OCI-LY7 (cell line): ENCODE measurements around the gene ANKLE2.

ENCODE experiments used
- EZH2phosphoT487 ChIP-seq: fragments of 200-600 bp; sonication (generic); IDR thresholded peaks from 2 replicates; pipeline ENCODE4 v1.6.1; 2018; ENCODE audit warnings: low read depth, borderline replicate concordance, mild to moderate bottlenecking, mixed run types, antibody characterized with exemption, low read length, moderate library complexity, mixed read lengths
- TF ChIP-seq, protein P1 (sequence below): fragments of 200-600 bp; sonication (generic); conservative IDR thresholded peaks from 2 replicates; pipeline ENCODE4 v1.5.1; 2014; ENCODE audit warnings: mild to moderate bottlenecking, antibody characterized with exemption, low read length, moderate library complexity, mixed read lengths

DNA sequence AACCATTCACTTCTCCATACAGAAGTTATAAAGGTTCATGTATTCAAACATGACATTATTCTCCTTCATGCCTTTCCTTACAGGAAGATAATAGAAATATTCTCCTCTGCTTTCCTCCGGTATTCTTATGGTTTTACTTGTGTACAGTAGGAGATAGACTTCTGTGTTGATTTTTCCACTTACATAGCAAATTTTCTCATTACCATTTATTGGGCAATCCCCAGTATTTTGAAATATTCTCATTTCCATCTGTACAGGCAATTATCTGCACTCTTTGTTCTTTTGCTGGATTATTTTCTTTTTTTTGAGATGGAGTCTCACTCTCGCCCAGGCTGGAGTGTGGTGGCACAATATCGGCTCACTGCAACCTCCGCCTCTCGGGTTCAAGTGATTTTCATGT, 63.3 kb downstream of the ANKLE2 start:
- TF ChIP-seq, protein P1, sequence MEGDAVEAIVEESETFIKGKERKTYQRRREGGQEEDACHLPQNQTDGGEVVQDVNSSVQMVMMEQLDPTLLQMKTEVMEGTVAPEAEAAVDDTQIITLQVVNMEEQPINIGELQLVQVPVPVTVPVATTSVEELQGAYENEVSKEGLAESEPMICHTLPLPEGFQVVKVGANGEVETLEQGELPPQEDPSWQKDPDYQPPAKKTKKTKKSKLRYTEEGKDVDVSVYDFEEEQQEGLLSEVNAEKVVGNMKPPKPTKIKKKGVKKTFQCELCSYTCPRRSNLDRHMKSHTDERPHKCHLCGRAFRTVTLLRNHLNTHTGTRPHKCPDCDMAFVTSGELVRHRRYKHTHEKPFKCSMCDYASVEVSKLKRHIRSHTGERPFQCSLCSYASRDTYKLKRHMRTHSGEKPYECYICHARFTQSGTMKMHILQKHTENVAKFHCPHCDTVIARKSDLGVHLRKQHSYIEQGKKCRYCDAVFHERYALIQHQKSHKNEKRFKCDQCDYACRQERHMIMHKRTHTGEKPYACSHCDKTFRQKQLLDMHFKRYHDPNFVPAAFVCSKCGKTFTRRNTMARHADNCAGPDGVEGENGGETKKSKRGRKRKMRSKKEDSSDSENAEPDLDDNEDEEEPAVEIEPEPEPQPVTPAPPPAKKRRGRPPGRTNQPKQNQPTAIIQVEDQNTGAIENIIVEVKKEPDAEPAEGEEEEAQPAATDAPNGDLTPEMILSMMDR: no peak
- no peak for TF ChIP-seq EZH2phosphoT487
